ENCODE results near the gene CLSTN2. TPM values are rescaled to one million over a fixed set of nuclear protein-coding genes. Genes with fewer than 3 reads are reported as not detected.

CLSTN2 gene
- total and polyA plus RNA-seq, 2 of the 4 experiments (the other 2 are of a cell fraction), result under 0.01 to 0.07 TPM

GRCh38 chr3:140523600-140523999 lies 588.6 kb downstream of the CLSTN2 start:
- no peaks in the 10 kb centered on the region for H3K9me1 ChIP-seq (ENCODE audit: insufficient read depth, low read length)
- BruUV-seq (replicated peaks), result no TSS peak
- no peak overlapping the region for H3K14ac ChIP-seq (replicated peaks; ENCODE audit: low read depth, low read length)
- no peaks in the 10 kb centered on the region for H3K4me1 ChIP-seq (ENCODE audit: control insufficient read depth, insufficient read depth, low read length)
- no peak overlapping the region for H4K5ac ChIP-seq (ENCODE audit: low read depth, low read length)
- peaks cover 2% of the 10 kb centered on the region; the same call in 1 of the 2 replicates for H3K9me3 ChIP-seq (ENCODE audit: control insufficient read depth, insufficient read depth, low read length)
- H2AK5ac ChIP-seq (ENCODE audit: low read depth, low read length), result no peak overlapping the region
- H2AK9ac ChIP-seq (replicated peaks; ENCODE audit: low read depth, low read length, poor library complexity), result no peak overlapping the region
- no peak overlapping the region for H3K4me2 ChIP-seq (ENCODE audit: low read depth, low read length)
- H4K91ac ChIP-seq (ENCODE audit: insufficient read depth, low read depth, low read length), result no peak overlapping the region
- no peak overlapping the region for H3K27ac ChIP-seq (ENCODE audit: insufficient read depth, low read length)
- H2BK15ac ChIP-seq (ENCODE audit: low read depth, low read length), result no peak overlapping the region
- dilution Hi-C loops (cut with HindIII; ENCODE audit: low sequenced_read_pairs, unreplicated experiment), result no loop called here
- WGBS, 2 experiments (ENCODE audit: extremely low coverage in 2 of 2, insufficient read length in 1 of 2), result no CpG with 5 or more reads among the region's 1 CpG
- CTCF ChIA-PET, result no interaction called here
- POLR2A ChIA-PET (ENCODE audit: unreplicated experiment), result no interaction called here
- H3K36me3 ChIP-seq (ENCODE audit: control insufficient read depth, insufficient read depth, low read length), result no peaks in the 10 kb centered on the region
- no peak overlapping the region for H3K18ac ChIP-seq (ENCODE audit: low read depth, low read length)
- no peak overlapping the region for H3K56ac ChIP-seq (ENCODE audit: extremely low read depth, insufficient read depth, low read length)
- no peak overlapping the region for H3K4me3 ChIP-seq (ENCODE audit: insufficient read depth, low read depth, low read length)
- DNase-seq, result no peak
- H4K20me1 ChIP-seq (ENCODE audit: insufficient read depth, low read length), result no peaks in the 10 kb centered on the region
- no peak overlapping the region for H2BK5ac ChIP-seq (ENCODE audit: low read depth, low read length, poor library complexity, severe bottlenecking)
- H3K23ac ChIP-seq (ENCODE audit: low read depth, low read length), result no peak overlapping the region
- no peak overlapping the region for H2BK120ac ChIP-seq (ENCODE audit: low read depth, low read length)
- TF ChIP-seq, protein P1, sequence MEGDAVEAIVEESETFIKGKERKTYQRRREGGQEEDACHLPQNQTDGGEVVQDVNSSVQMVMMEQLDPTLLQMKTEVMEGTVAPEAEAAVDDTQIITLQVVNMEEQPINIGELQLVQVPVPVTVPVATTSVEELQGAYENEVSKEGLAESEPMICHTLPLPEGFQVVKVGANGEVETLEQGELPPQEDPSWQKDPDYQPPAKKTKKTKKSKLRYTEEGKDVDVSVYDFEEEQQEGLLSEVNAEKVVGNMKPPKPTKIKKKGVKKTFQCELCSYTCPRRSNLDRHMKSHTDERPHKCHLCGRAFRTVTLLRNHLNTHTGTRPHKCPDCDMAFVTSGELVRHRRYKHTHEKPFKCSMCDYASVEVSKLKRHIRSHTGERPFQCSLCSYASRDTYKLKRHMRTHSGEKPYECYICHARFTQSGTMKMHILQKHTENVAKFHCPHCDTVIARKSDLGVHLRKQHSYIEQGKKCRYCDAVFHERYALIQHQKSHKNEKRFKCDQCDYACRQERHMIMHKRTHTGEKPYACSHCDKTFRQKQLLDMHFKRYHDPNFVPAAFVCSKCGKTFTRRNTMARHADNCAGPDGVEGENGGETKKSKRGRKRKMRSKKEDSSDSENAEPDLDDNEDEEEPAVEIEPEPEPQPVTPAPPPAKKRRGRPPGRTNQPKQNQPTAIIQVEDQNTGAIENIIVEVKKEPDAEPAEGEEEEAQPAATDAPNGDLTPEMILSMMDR (conservative IDR thresholded peaks at IDR 0.05; ENCODE audit: low read depth, low read length), result no peak
- TF ChIP-seq CEBPB (IDR thresholded peaks at IDR 0.05; ENCODE audit: low read depth, low read length) (no peak), CHD1 (IDR thresholded peaks at IDR 0.05; ENCODE audit: low read depth, low read length) (no peak), MXI1 (IDR thresholded peaks at IDR 0.05; ENCODE audit: borderline replicate concordance, low read depth, low read length) (no peak)
- H4K8ac ChIP-seq (ENCODE audit: low read depth in 2 of 2, low read length in 2 of 2), result no peak overlapping the region
- no peak overlapping the region for H3K9ac ChIP-seq (ENCODE audit: low read depth, low read length)
- intact Hi-C loops (cut with micrococcal nuclease), result no loop called here
- no peak overlapping the region for H2BK20ac ChIP-seq (ENCODE audit: low read depth, low read length)
- H2AFZ ChIP-seq (replicated peaks; ENCODE audit: low read length, poor library complexity), result no peak overlapping the region
- no peak overlapping the region for H3K4ac ChIP-seq (ENCODE audit: low read depth, low read length)
- H3K27me3 ChIP-seq (ENCODE audit: control insufficient read depth, insufficient read depth, low read length), result no peaks in the 10 kb centered on the region
- no peak for ATAC-seq (ENCODE audit: low read depth)
- in situ Hi-C loops (cut with MboI; ENCODE audit: low sequenced_read_pairs), result no loop called here
- H3K79me1 ChIP-seq (ENCODE audit: low read depth in 1 of 2, low read length in 2 of 2), result no peaks in the 10 kb centered on the region

Data from IMR-90 (cell line).